ENCODE data around the gene TRPT1.

The TRPT1 gene

DNA sequence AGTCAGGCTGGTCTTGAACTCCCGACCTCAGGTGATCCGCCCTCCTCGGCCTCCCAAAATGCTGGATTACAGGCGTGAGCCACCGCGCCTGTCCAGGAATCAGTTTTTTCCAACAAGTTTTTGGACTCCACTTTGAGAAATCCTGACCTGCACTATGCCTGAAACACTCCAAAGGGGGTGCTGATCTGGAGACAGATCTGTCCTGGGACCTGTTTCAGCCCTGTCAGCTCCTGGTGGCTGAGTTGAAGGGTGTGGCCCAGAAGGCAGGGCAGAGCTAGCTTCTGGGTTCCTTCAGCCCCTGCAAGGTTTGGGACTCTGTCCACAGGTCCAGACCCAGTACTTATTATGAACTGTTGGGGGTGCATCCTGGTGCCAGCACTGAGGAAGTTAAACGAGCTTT, 5.6 kb upstream of the TRPT1 start:
- ChIA-PET CTCF (interaction anchor here (0.5 to 2.3 kb wide), 4 partner anchors 14 to 1445 kb away, joined by 3 to 12 read pairs (median 6); partner anchors contain the start of gene PLCB3), POLR2A (interaction anchor here (0.7 to 3.5 kb wide), 4 partner anchors 10 to 422 kb away, joined by 6 to 18 read pairs (median 8); partner anchors contain the start of genes FKBP2 and STIP1)
- H3K9me3 ChIP-seq (ENCODE audit: control insufficient read depth, insufficient read depth, low read depth, low read length), result no peaks in the 10 kb centered on the region
- H3K4me3 ChIP-seq (ENCODE audit: low read depth, low read length), result no peak overlapping the region
- no peaks in the 10 kb centered on the region for H3K4me1 ChIP-seq (ENCODE audit: control insufficient read depth, insufficient read depth, low read length)
- H3K36me3 ChIP-seq (ENCODE audit: control insufficient read depth in 2 of 2, insufficient read depth in 1 of 2, low read length in 2 of 2), result peaks cover 0 to 8% of the 10 kb centered on the region in 2 experiments; a peak in 1 of 3 replicates
- TF ChIP-seq ZBTB7A (tag by site-specific recombination; IDR thresholded peaks at IDR 0.05; ENCODE audit: low read depth) (no peak), ZBTB8A (tag by site-specific recombination; IDR thresholded peaks at IDR 0.05) (no peak), ZNF140 (tag by site-specific recombination; IDR thresholded peaks at IDR 0.05) (no peak)
- no peak overlapping the region for H3K27ac ChIP-seq (ENCODE audit: extremely low read depth, low read depth, low read length)

DNA sequence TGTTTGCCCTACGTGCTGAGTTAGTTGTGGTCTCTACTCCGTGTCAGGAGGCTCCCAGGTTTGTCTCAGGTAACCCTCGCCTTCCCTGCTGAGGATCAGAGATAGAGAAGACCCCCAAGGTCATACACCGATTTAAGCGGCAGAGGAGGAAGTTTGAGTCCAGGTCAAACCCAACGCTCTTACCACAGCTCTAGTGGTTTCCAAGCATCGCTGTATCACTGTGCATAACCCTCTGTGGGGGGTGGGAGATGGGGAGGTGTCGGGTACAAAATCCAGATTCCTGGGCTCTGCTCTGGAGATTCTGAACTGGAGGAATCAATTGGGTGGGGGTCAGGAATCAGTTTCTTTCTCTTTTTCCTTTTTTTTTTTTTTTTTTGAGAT, 5.0 kb upstream of the TRPT1 start:
- CTCF ChIA-PET, result interaction anchor here (0.5 to 1.4 kb wide), 3 partner anchors 14 to 1445 kb away, joined by 3 to 8 read pairs (median 4); no protein-coding TSS in a partner anchor
- POLR2A ChIA-PET, result interaction anchor here (0.7 to 3.5 kb wide), 3 partner anchors 10 to 422 kb away, joined by 6 to 8 read pairs (median 8); partner anchors contain the start of genes FKBP2 and STIP1
- Histone ChIP-seq H3K27ac (ENCODE audit: extremely low read depth, low read depth, low read length) (peak overlapping the region; percentile 42; the same call in 1 of the 2 replicates), H3K9me3 (ENCODE audit: control insufficient read depth, insufficient read depth, low read depth, low read length) (no peaks in the 10 kb centered on the region), H3K36me3 (ENCODE audit: control insufficient read depth in 2 of 2, insufficient read depth in 1 of 2, low read length in 2 of 2) (peaks cover 0 to 5% of the 10 kb centered on the region in 2 experiments; a peak in 1 of 3 replicates), H3K4me1 (ENCODE audit: control insufficient read depth, insufficient read depth, low read length) (no peaks in the 10 kb centered on the region), H3K4me3 (ENCODE audit: low read depth, low read length) (peak overlapping the region; percentile 71)
- TF ChIP-seq ZNF404 (tag by site-specific recombination; IDR thresholded peaks at IDR 0.05), result no peak
- no peak for TF ChIP-seq ZNF654 (tag by site-specific recombination; IDR thresholded peaks at IDR 0.05; ENCODE audit: low read depth)
- no peak for TF ChIP-seq ZNF530 (tag by site-specific recombination; IDR thresholded peaks at IDR 0.05; ENCODE audit: low read depth)
- TF ChIP-seq, protein P1, sequence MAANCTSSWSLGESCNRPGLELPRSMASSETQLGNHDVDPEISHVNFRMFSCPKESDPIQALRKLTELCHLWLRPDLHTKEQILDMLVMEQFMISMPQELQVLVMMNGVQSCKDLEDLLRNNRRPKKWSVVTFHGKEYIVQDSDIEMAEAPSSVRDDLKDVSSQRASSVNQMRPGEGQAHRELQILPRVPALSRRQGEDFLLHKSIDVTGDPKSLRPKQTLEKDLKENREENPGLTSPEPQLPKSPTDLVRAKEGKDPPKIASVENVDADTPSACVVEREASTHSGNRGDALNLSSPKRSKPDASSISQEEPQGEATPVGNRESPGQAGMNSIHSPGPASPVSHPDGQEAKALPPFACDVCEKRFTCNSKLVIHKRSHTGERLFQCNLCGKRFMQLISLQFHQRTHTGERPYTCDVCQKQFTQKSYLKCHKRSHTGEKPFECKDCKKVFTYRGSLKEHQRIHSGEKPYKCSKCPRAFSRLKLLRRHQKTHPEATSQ (tag by site-specific recombination; IDR thresholded peaks at IDR 0.05), result no peak
- TF ChIP-seq ZNF791 (tag by site-specific recombination; IDR thresholded peaks at IDR 0.05), result no peak
- peak; percentile 65 for TF ChIP-seq GLIS1 (tag by site-specific recombination; IDR thresholded peaks at IDR 0.05)
- TF ChIP-seq, protein P2, sequence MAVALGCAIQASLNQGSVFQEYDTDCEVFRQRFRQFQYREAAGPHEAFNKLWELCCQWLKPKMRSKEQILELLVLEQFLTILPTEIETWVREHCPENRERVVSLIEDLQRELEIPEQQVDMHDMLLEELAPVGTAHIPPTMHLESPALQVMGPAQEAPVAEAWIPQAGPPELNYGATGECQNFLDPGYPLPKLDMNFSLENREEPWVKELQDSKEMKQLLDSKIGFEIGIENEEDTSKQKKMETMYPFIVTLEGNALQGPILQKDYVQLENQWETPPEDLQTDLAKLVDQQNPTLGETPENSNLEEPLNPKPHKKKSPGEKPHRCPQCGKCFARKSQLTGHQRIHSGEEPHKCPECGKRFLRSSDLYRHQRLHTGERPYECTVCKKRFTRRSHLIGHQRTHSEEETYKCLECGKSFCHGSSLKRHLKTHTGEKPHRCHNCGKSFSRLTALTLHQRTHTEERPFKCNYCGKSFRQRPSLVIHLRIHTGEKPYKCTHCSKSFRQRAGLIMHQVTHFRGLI (tag by site-specific recombination; IDR thresholded peaks at IDR 0.05), result 0 out of 2 replicates have a peak, but pooled peaks have one; percentile 1
- TF ChIP-seq, protein P3, sequence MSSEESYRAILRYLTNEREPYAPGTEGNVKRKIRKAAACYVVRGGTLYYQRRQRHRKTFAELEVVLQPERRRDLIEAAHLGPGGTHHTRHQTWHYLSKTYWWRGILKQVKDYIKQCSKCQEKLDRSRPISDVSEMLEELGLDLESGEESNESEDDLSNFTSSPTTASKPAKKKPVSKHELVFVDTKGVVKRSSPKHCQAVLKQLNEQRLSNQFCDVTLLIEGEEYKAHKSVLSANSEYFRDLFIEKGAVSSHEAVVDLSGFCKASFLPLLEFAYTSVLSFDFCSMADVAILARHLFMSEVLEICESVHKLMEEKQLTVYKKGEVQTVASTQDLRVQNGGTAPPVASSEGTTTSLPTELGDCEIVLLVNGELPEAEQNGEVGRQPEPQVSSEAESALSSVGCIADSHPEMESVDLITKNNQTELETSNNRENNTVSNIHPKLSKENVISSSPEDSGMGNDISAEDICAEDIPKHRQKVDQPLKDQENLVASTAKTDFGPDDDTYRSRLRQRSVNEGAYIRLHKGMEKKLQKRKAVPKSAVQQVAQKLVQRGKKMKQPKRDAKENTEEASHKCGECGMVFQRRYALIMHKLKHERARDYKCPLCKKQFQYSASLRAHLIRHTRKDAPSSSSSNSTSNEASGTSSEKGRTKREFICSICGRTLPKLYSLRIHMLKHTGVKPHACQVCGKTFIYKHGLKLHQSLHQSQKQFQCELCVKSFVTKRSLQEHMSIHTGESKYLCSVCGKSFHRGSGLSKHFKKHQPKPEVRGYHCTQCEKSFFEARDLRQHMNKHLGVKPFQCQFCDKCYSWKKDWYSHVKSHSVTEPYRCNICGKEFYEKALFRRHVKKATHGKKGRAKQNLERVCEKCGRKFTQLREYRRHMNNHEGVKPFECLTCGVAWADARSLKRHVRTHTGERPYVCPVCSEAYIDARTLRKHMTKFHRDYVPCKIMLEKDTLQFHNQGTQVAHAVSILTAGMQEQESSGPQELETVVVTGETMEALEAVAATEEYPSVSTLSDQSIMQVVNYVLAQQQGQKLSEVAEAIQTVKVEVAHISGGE (tag by site-specific recombination; conservative IDR thresholded peaks at IDR 0.05; ENCODE audit: low read depth), result 0 out of 2 replicates have a peak, but pooled peaks have one; percentile 20
- TF ChIP-seq GLIS2 (tag by site-specific recombination; IDR thresholded peaks at IDR 0.05), result 0 out of 2 replicates have a peak, but pooled peaks have one; percentile 2
- peak; percentile 93 for TF ChIP-seq ZBTB20 (tag by site-specific recombination; IDR thresholded peaks at IDR 0.05)
- no peak for TF ChIP-seq ZNF223 (tag by site-specific recombination; IDR thresholded peaks at IDR 0.05)
- TF ChIP-seq ZNF311 (tag by site-specific recombination; IDR thresholded peaks at IDR 0.05; ENCODE audit: borderline replicate concordance), result no peak
- TF ChIP-seq ZNF214 (tag by site-specific recombination; IDR thresholded peaks at IDR 0.05; ENCODE audit: borderline replicate concordance), result no peak
- TF ChIP-seq, protein P4, sequence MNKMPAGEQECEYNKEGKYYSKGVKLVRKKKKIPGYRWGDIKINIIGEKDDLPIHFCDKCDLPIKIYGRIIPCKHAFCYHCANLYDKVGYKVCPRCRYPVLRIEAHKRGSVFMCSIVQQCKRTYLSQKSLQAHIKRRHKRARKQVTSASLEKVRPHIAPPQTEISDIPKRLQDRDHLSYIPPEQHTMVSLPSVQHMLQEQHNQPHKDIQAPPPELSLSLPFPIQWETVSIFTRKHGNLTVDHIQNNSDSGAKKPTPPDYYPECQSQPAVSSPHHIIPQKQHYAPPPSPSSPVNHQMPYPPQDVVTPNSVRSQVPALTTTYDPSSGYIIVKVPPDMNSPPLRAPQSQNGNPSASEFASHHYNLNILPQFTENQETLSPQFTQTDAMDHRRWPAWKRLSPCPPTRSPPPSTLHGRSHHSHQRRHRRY (tag by site-specific recombination; IDR thresholded peaks at IDR 0.05), result no peak
- no peak for TF ChIP-seq ZNF350 (tag by site-specific recombination; IDR thresholded peaks at IDR 0.05)

Data from HEK293 (cell line).